ENCODE data around the gene ISLR.

ISLR gene

DNA sequence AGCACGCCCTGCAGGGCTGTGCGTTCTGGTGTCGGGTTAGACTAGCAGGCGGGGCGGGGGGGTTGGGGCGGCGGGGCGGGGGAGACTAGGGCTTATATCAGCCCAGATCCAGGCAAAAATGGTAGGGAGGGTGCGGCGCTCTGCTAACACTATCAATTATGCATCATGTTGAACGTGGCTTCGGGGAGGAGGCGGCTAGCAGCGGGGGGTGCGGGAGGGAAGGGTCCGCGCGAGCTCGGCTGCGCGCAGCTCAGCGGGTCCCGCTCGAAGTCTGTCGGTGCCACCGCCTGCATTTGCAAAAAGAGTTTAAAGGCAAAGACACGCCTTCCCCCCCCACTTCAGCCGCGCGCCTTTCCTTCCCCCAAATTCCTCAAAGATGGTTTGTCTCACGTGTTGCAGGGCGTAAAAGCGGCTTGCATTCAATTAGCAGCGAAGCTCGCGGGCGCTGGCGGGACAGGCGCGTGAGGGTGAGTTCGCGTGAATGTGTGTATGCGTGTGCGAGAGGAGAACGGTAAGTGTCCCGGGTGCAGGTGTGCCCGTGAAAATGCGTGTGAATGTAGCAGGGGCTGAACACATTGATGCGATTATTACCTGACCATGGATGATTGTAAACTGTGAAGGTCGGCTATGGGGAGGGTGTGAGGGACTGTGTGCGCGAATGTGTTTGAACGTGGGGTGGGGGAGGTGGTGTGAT lies 43.2 kb upstream of the ISLR start, which contains the start of gene ISLR2 (continued):
- TF ChIP-seq, protein P1, sequence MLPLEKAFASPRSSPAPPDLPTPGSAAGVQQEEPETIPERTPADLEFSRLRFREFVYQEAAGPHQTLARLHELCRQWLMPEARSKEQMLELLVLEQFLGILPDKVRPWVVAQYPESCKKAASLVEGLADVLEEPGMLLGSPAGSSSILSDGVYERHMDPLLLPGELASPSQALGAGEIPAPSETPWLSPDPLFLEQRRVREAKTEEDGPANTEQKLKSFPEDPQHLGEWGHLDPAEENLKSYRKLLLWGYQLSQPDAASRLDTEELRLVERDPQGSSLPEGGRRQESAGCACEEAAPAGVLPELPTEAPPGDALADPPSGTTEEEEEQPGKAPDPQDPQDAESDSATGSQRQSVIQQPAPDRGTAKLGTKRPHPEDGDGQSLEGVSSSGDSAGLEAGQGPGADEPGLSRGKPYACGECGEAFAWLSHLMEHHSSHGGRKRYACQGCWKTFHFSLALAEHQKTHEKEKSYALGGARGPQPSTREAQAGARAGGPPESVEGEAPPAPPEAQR (tag by site-specific recombination; IDR thresholded peaks at IDR 0.05) = no peak
- TF ChIP-seq SP7 (tag by site-specific recombination; IDR thresholded peaks at IDR 0.05) (peak; percentile 73; the same call in 1 of the 2 replicates), ZSCAN23 (tag by site-specific recombination; IDR thresholded peaks at IDR 0.05) (0 out of 2 replicates have a peak, but pooled peaks have one; percentile 11), GLI4 (tag by site-specific recombination; IDR thresholded peaks at IDR 0.05) (no peak), RBAK (tag by site-specific recombination; IDR thresholded peaks at IDR 0.05) (no peak), ZFP69B (tag by site-specific recombination; IDR thresholded peaks at IDR 0.05) (0 out of 2 replicates have a peak, but pooled peaks have one; percentile 62)
- TF ChIP-seq, protein P2, sequence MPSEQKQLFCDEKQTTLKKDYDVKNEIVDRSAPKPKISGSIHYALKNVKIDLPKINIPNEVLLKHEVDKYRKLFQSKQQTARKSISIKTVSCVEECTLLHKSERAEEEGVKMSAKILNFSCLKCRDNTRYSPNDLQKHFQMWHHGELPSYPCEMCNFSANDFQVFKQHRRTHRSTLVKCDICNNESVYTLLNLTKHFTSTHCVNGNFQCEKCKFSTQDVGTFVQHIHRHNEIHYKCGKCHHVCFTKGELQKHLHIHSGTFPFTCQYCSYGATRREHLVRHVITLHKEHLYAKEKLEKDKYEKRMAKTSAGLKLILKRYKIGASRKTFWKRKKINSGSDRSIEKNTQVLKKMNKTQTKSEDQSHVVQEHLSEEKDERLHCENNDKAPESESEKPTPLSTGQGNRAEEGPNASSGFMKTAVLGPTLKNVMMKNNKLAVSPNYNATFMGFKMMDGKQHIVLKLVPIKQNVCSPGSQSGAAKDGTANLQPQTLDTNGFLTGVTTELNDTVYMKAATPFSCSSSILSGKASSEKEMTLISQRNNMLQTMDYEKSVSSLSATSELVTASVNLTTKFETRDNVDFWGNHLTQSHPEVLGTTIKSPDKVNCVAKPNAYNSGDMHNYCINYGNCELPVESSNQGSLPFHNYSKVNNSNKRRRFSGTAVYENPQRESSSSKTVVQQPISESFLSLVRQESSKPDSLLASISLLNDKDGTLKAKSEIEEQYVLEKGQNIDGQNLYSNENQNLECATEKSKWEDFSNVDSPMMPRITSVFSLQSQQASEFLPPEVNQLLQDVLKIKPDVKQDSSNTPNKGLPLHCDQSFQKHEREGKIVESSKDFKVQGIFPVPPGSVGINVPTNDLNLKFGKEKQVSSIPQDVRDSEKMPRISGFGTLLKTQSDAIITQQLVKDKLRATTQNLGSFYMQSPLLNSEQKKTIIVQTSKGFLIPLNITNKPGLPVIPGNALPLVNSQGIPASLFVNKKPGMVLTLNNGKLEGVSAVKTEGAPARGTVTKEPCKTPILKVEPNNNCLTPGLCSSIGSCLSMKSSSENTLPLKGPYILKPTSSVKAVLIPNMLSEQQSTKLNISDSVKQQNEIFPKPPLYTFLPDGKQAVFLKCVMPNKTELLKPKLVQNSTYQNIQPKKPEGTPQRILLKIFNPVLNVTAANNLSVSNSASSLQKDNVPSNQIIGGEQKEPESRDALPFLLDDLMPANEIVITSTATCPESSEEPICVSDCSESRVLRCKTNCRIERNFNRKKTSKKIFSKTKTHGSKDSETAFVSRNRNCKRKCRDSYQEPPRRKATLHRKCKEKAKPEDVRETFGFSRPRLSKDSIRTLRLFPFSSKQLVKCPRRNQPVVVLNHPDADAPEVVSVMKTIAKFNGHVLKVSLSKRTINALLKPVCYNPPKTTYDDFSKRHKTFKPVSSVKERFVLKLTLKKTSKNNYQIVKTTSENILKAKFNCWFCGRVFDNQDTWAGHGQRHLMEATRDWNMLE (tag by site-specific recombination; conservative IDR thresholded peaks at IDR 0.05; ENCODE audit: low read depth) = no peak

DNA sequence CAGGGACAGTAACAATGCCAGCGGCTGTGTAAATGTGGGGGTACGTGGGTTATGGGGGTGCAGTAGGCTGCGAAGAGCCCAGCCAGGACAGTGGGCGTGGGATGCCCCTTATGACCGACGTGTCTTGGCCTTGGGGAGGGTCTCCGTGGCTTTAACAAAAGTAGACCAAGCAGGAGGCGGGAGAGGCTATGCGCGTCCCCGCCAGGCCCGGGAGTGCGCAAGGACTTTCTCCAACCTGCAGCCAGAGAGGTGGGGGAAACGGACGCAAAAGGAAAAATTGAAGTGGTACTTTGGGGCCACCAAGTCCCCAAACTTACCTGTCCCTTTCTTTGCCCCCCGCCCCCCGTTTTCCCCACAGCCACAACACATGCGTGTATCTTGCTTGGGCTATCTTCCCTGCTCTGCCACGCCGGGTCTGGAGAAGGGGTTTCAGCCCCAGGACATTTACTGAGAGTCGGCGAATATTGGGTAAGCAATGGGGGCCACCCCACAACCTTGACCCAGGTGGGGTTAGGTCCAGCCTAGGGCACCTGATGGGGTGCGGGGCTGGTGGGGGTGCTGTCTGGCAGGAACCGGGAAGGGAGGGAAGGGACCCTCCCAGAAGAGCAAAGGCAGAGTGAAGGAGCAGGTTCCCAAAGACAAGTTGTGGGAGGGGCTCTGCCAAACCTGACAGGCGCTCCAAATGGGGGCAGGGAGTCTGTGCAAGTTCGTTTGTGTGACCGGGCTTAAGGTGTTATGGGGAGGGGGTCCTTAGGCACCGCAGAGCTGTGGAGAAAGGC lies 42.5 kb upstream of the ISLR start:
- Histone ChIP-seq H3K9me3 (ENCODE audit: control insufficient read depth, insufficient read depth, low read depth, low read length) (no peaks in the 10 kb centered on the region), H3K4me1 (ENCODE audit: control insufficient read depth, insufficient read depth, low read length) (peaks cover 14% of the 10 kb centered on the region), H3K27ac (ENCODE audit: extremely low read depth, low read depth, low read length) (no peak overlapping the region), H3K36me3 (ENCODE audit: control insufficient read depth in 2 of 2, insufficient read depth in 1 of 2, low read length in 2 of 2) (no peaks in the 10 kb centered on the region), H3K4me3 (ENCODE audit: low read depth, low read length) (no peak overlapping the region)
- CTCF ChIA-PET = interaction anchor here (0.8 to 6.3 kb wide), 5 partner anchors 66 to 191 kb away, joined by 3 to 100 read pairs (median 14); no protein-coding TSS in a partner anchor
- TF ChIP-seq ZNF132 (tag by site-specific recombination; IDR thresholded peaks at IDR 0.05; ENCODE audit: borderline replicate concordance) = no peak
- 0 out of 2 replicates have a peak, but pooled peaks have one; percentile 16 for TF ChIP-seq ZNF776 (tag by site-specific recombination; IDR thresholded peaks at IDR 0.05; ENCODE audit: borderline replicate concordance)
- TF ChIP-seq ZNF341 (tag by site-specific recombination; IDR thresholded peaks at IDR 0.05; ENCODE audit: low read depth) = peak; percentile 70
- POLR2A ChIA-PET = interaction anchor here (0.6 to 1.0 kb wide), 5 partner anchors 13 to 236 kb away, joined by 3 to 13 read pairs (median 3); no protein-coding TSS in a partner anchor

DNA sequence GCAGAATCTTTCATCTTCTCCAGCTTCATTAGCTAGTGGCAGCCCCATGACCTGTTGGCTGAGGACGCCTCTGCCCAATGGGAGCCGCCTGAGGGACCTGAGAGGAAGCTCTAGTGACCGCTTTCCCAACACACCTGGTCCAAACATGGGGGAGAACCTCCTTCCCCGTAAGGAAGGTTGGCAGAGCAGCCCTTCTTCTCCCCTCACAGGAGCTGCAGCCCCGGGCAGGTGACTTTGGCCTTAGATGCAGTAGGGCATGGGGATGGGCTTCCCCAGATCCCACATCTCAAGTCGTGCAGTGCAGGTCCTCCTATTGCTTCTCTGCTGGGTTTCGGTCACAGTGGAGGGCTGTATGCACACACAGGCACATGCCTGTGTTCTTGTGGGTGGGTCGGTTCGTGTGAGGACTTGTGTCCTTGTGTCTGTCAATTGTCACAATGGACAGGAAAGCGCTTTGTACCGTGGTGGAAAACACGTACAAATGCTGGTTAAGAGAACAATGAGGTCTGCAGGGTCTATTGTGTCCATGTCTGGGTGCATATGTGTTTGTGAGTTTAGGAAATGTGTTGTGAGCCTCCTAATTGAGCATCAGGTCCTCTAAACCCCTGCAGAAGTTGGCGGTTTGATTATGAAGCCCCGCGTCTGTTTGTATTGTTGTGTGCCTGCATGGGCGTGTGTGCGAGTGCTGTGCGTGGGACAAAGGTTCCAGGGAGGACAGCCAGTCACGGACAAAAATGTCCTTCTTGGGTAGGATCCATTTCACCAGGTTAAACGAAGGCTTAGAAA lies 41.7 kb upstream of the ISLR start:
- CTCF ChIA-PET = interaction anchor here (0.8 to 1.3 kb wide), 3 partner anchors 67 to 190 kb away, joined by 3 to 4 read pairs (median 3); no protein-coding TSS in a partner anchor
- POLR2A ChIA-PET = no interaction called here
- H3K36me3 ChIP-seq (ENCODE audit: control insufficient read depth in 2 of 2, insufficient read depth in 1 of 2, low read length in 2 of 2) = no peaks in the 10 kb centered on the region
- TF ChIP-seq GLIS2 (tag by site-specific recombination; IDR thresholded peaks at IDR 0.05) (no peak), ZNF558 (tag by site-specific recombination; IDR thresholded peaks at IDR 0.05) (peak; percentile 90), SCRT2 (tag by site-specific recombination; IDR thresholded peaks at IDR 0.05) (peak; percentile 31; the same call in 1 of the 2 replicates), ZFHX2 (tag by site-specific recombination; conservative IDR thresholded peaks at IDR 0.05) (0 out of 2 replicates have a peak, but pooled peaks have one; percentile 10), ZNF473 (tag by site-specific recombination; IDR thresholded peaks at IDR 0.05) (no peak)
- peaks cover 18% of the 10 kb centered on the region for H3K4me1 ChIP-seq (ENCODE audit: control insufficient read depth, insufficient read depth, low read length)
- no peaks in the 10 kb centered on the region for H3K9me3 ChIP-seq (ENCODE audit: control insufficient read depth, insufficient read depth, low read depth, low read length)
- H3K4me3 ChIP-seq (ENCODE audit: low read depth, low read length) = no peak overlapping the region
- no peak overlapping the region for H3K27ac ChIP-seq (ENCODE audit: extremely low read depth, low read depth, low read length)

Data from HEK293 (cell line).